Fibroblast of pulmonary artery (primary cell): ENCODE measurements around the gene XYLT1.
"Not testable (repeated sequence)": the region's sequence is repeated elsewhere in the genome, so short reads cannot be mapped to it uniquely, and the experiment has no call there.

Experiments used
- DNase-seq: peaks from one replicate; pipeline ENCODE4 v3.0.0-alpha.2; 2010; ENCODE audit warnings: low read depth
- H3K4me3 ChIP-seq: replicated peaks from 2 replicates; pipeline ENCODE4 v1.5.1; 2011; ENCODE audit warnings: low read depth, mild to moderate bottlenecking, control low read depth, low read length, moderate library complexity
- CTCF ChIP-seq: IDR thresholded peaks from 2 replicates; pipeline ENCODE4 v1.5.1; 2011; ENCODE audit warnings: mild to moderate bottlenecking, control low read depth, low read length, inconsistent platforms; ENCODE audit errors: missing control alignments

Gene XYLT1

GRCh38 chr16:17338244-17338643 lies 132.5 kb downstream of the XYLT1 start:
- H3K4me3 ChIP-seq: no peak overlapping the region
- TF ChIP-seq CTCF: no peak
- no peak for DNase-seq

GRCh38 chr16:17336530-17336900 lies 134.2 kb downstream of the XYLT1 start:
- TF ChIP-seq CTCF: no peak
- no peak overlapping the region for H3K4me3 ChIP-seq
- DNase-seq: no peak

- TF ChIP-seq CTCF: no peak
- H3K4me3 ChIP-seq: no peak overlapping the region
- no peak for DNase-seq
Observed at GRCh38 chr16:17335826-17336529, 134.8 kb downstream of the XYLT1 start.

GRCh38 chr16:17335406-17335805 lies 135.4 kb downstream of the XYLT1 start:
- DNase-seq: not testable (repeated sequence)

GRCh38 chr16:17334096-17334495 lies 136.7 kb downstream of the XYLT1 start:
- peak; percentile 40 for DNase-seq
- no peak for TF ChIP-seq CTCF
- no peak overlapping the region for H3K4me3 ChIP-seq

More at GRCh38 chr16:17335406-17335805, 135.4 kb downstream of the XYLT1 start:
- not testable (repeated sequence) for H3K4me3 ChIP-seq

- TF ChIP-seq CTCF: no peak
- DNase-seq: no peak
- H3K4me3 ChIP-seq: no peak overlapping the region
Observed at GRCh38 chr16:17333229-17333628, 137.5 kb downstream of the XYLT1 start.

GRCh38 chr16:17331991-17332390 lies 138.8 kb downstream of the XYLT1 start:
- DNase-seq: no peak
- H3K4me3 ChIP-seq: no peak overlapping the region
- no peak for TF ChIP-seq CTCF
